CD4-positive, alpha-beta T cell treated with Interleukin-6 for 4 hours (primary cell): ENCODE data around the gene IFNB1.

Experiments used
- DNase-seq: peaks from one replicate; pipeline ENCODE4 v3.0.0-alpha.2; 2020; ENCODE audit warnings: mixed read lengths

Gene IFNB1

DNA sequence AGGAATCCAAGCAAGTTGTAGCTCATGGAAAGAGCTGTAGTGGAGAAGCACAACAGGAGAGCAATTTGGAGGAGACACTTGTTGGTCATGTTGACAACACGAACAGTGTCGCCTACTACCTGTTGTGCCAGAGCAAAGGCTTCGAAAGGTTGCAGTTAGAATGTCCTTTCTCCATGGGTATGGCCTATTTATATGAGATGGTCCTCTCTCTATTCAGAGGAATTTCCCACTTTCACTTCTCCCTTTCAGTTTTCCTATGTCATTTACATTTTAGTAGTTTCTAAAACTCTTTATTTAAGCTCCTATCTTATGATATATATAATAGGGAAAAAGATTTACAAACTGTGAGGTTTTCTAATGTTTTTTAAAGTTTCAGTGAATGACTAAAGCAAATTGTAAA lies at the start of gene IFNB1:
TSS of gene IFNB1 (minus strand) at position 162 of the 400 bp plus-strand sequence. CDS start at position 89, 73 bp downstream.
- DNase-seq: no peak

- no peak for DNase-seq
These were observed 44.0 kb upstream of the IFNB1 start for GRCh38 chr9:21121595-21122251.

- no peak for DNase-seq
These were observed 43.3 kb upstream of the IFNB1 start for GRCh38 chr9:21121079-21121478.

- no peak for DNase-seq
These were observed 41.5 kb upstream of the IFNB1 start for GRCh38 chr9:21119093-21119770.

DNA sequence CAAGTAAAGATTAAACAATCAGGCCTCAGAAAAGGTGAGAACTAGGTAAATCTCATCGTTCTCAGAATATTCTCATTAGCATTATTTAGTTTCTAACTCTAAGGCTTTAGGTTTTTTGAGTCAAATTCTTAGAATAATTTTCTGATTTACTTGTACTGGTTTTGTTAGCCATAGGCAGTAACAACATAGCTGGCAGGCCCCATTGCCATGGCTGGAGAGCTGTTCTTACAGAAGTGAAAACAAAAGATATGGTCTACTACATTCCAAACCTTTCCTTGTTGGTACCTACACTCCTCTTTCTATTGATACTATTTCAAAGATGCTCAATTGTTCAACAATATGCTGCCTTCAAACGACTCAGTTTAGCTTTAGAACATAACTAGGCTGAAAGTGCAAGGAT lies 36.6 kb upstream of the IFNB1 start:
- no peak for DNase-seq

DNA sequence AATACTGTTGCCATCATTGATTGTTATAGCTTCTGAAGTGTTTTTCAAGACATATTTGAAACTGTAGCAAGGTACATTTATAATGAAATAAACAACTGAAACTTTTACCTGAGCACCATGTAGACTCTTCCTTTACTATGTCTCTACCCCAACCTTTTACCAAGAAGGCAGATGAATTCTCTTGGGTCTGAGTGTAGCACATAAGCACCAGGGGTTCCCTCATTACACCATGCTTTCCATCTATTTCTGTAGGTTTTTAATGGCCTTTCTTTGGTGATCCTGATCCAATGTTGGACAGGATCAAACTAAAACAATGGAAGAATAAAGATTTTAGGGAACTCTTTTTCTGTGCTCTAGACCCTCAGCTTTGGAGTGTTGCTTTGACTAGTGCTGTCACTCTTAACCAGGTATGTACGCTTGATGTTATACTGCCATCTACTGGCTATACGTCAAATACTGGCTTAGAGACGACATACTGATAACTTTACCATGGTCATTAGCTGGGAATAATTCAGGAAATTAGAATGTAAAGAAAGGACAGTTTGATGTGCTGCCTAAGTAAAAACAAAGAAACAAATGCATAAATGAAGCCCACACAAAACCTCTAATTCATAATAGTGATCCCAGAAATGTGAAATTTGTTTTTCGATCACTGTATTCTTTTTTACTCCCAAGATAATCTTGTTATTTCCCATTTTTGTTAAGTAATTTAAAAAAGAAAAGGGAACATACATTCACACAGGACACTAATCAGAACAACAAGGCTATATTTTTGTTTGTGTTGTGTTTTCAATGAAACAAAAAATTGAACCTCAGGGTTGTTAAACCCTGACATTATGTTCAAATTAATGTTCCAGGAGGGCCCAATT lies 33.2 kb upstream of the IFNB1 start:
- DNase-seq: peak; percentile 21

GRCh38 chr9:21104787-21105186 lies 27.0 kb upstream of the IFNB1 start:
- no peak for DNase-seq

GRCh38 chr9:21102305-21102704 lies 24.6 kb upstream of the IFNB1 start:
- no peak for DNase-seq

GRCh38 chr9:21097817-21098216 lies 20.1 kb upstream of the IFNB1 start:
- no peak for DNase-seq

DNA sequence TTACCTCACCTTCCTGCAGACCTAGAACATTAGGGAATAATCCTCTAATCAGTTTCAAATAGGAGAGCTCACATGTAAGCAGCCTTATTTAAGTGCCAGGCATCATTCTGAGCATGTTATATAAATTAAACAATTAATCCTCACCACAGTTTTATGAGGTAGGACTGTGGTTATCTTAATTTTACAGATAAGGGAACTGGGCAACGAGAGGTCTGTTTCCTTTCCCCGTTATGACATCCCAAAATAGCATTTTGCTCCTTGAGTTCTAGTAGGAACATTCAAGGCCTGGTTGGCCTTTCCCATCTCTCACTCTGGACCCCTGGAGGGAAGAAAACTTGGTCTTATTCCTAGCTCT lies 19.1 kb upstream of the IFNB1 start:
- no peak for DNase-seq

GRCh38 chr9:21096172-21096900 lies 18.6 kb upstream of the IFNB1 start:
- DNase-seq: peak; percentile 18

GRCh38 chr9:21095561-21095960 lies 17.8 kb upstream of the IFNB1 start:
- no peak for DNase-seq

GRCh38 chr9:21086538-21086937 lies 8.8 kb upstream of the IFNB1 start:
- no peak for DNase-seq

- DNase-seq: no peak
These were observed 7.3 kb upstream of the IFNB1 start for GRCh38 chr9:21085005-21085404.

DNA sequence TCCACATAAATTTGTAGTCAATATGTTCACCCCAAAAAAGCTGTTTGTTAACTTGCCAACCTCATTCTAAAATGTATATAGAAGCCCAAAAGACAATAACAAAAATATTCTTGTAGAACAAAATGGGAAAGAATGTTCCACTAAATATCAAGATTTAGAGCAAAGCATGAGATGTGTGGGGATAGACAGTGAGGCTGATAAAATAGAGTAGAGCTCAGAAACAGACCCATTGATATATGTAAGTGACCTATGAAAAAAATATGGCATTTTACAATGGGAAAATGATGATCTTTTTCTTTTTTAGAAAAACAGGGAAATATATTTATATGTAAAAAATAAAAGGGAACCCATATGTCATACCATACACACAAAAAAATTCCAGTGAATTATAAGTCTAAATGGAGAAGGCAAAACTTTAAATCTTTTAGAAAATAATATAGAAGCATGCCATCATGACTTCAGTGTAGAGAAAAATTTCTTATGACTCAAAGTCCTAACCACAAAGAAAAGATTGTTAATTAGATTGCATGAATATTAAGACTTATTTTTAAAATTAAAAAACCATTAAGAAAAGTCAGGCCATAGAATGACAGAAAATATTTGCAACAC lies 6.6 kb upstream of the IFNB1 start:
- no peak for DNase-seq

DNA sequence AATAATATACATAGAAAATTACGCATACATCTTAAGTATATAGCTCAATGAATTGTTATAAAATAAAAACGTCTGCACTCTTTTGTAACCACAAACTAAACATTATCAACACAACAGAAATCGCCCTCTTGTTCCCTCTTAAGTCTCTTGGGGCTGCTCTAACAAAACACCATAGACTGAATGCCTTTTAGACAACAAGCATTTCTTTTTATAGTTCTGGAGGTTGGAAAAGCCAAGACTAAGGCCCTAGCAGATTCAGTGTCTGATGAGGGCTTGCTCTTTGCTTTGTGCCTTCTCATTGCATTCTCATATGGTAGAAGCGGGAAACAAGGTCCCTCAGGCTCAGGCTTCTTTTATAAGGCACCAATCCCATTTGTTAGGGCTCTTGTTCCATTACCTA lies 4.9 kb upstream of the IFNB1 start:
- no peak for DNase-seq

GRCh38 chr9:21081999-21082398 lies 4.3 kb upstream of the IFNB1 start:
- DNase-seq: no peak

DNA sequence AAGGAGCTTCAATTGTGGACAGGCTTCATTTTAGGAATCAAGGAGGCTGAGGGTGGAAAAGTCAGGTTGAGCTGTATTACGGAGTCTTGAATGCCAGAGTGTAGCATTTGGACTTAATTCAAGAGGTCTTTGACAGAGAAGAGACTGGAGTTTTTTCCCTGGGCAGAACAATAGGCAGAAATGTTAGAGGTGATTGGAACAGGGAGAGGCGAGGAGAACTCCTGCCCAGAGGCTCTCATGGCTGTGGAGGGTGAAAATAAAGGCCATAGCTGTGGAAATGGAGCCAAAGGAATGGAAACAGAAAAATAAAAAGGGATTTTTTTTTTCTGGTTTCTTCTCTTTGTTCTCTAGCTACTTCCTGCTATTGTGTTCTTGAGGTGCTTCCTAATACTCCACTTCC lies 3.7 kb upstream of the IFNB1 start:
- DNase-seq: no peak

DNA sequence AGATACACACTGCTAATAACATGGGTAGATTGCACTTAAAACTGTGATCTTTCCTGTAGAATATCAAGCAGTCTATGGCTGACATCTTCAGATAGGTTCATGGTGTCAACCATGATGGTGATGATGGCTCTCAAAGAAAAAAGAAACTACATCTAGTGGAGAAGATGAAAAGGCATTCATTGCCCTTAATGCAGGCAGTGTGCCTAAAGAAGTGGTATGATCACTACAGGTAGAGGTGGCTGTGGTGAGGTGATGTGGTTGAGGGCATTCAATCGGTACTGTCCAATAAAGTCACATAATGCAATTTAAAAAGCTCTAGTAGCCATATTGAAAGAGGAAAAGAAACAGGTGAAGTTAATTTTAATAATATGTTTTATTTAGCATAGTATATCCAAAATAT lies 3.1 kb upstream of the IFNB1 start:
- no peak for DNase-seq

DNA sequence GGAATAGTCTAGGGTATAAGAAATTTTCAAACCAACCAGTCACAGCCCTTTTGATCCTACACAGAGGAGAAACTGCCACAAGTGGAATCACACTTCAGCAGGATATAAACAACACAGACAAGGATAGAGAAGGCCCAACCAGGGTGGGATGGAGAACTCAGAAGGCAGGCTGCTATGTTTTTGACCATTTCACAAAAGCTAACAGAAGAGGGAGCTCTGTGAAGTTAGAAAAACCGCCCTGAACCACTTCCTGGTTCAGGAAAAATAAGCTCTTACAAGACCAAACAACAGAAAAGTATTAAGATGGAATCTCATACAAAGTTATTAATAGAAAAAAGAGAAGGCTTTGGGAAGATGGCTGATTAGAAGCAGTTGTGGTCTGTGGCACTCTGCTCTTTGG lies 960 bp upstream of the IFNB1 start:
- peak; percentile 11 for DNase-seq

- no peak for DNase-seq
These were observed 2.3 kb downstream of the IFNB1 start for GRCh38 chr9:21075484-21075883.

- no peak for DNase-seq
These were observed 6.8 kb downstream of the IFNB1 start for GRCh38 chr9:21070906-21071305.

DNA sequence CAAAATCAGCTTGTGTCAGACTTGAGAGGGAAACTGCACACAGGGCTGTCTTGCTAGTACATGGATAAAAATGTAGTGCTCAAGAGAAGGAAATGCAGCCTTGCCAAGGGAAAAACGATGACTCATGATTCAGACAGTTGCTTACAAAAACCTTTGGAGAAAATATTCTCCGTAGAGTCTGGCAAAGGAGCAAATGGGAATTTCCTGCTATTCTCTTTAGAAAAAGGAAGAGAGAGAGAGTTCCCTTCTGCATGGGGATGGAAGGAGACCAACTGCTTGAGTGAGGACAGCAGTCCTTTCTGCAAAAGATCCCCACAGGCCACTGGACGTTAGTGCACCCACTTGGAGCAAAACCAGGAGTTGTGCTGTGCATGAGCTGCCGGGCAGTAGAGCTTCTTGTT lies 7.6 kb downstream of the IFNB1 start:
- DNase-seq: no peak
